SHP77 (cell line): ENCODE results near the gene IGFBP1.

Experiments used
- DNase-seq, 2 experiments: peaks; one replicate each; lab custom pipeline; 2025; lab: John Stamatoyannopoulos, UW

Gene IGFBP1

DNA sequence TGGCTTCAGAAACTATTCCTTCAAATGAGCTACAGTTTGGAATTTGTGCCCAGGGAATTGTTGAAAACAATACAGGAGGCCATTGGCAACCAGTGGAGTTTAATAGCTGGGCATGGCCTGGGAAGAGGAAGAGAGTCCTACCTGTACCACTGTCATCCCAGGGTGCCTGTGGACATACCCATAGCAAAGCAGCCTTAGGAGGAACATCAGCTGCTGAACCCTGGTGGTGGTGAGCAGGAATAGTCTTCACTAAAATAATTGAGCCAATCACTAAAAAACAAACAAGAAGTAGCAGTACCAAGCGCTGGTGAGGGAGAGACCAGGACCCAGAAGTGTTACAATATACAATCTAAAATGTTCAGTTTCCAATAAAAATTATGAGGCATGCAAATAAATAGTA is 14.5 kb downstream of the IGFBP1 start:
- DNase-seq: peak in 1 of 2 experiments; percentile 8

DNA sequence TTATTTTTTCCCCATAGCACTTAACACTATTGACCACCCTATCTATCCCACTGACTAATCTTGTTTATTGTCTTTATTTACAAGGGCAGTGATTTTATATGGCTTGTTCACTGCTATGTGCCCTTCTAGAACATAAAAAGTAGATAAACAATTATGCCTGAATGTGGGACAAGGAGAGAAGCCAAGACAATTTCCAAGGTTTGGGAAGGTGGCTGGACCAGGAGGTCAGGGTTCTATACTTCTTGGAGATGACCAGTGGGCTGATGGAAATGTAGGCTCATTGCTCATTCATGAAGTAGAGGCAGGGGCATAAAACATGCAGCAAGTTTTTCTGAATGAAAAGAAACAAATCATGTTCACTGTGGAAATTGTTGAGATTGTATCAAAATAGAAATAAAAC is 21.3 kb downstream of the IGFBP1 start:
- no peak for DNase-seq

- DNase-seq: no peak
Observed at GRCh38 chr7:45910855-45911254, 22.6 kb downstream of the IGFBP1 start.

- no peak for DNase-seq
Observed at GRCh38 chr7:45911311-45911710, 23.0 kb downstream of the IGFBP1 start.

DNA sequence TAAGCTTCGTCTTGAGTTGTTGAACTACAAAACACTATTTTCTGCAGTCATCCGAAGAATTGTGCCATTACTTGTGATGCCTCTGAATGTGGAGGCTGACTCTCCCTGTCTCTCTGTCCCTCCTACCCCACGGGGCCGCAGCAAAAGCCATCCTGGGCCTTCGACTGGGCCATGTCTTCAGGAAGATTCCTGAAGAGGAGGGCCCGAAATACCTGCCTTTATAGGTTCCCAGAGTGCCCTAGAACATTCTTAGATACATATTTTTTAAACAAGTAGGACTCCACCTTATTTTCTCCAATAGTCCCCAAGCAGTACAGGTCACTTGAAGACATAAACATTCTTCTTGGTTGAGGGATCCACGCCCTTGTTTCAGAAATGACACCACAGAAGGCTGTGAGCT is 24.7 kb downstream of the IGFBP1 start:
- no peak for DNase-seq

DNA sequence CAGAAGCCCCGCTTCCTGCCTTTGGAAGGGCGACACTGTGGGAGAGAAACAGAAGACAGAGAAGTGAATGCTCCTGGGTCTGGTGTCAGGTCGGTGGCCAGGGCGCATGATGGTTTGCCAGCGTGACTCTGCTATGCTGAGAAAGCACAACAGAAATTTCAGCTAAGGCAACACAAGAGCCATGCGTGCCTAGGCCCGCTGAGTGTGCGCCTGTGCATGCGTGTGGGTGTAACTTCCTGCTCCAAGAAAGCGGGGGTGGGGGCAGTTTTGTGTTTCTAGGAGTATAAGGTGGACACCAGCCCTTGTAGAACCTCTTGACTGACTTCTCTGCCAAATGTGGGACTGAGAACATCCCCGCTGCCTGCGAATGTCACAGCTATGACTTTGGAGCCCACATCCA is 26.6 kb downstream of the IGFBP1 start:
- DNase-seq: no peak

DNA sequence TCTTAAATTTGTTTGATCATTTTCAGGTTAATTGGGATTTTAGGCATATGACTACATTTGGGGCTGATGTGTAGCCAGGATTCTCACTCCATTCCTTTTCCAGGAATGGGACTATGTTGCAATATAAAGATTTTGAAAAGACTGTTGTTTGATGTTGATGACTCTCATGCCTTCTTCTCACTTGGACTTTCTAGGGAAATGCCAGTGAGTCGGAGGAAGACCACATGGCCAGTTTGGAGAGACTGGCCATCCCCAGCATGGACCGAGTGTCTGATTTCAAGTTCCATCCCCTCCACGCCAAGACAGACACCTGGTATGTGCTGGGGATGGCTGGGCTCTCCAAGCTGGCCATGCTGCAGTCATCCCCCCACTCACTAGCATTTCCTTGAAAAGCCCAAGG is 27.3 kb downstream of the IGFBP1 start:
- no peak for DNase-seq

DNA sequence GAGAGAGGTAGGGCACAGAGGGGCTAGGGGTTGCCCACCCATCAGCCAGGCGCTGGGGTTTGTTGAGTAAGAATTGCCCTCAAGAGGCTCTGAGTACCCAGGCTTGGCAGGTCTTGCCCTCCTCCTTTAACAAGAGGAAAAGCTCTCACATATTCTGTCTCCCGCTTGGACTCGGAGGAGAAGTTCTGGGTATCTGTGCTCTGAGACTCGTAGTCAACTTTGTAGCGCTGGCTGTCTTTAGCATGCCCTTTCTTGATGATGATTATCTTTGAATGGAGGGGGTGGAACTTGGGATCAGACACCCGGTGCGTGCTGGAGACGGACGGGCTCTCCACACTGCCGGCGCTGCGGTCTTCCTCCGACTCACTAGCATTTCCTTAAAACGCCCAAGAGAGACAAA is 28.8 kb downstream of the IGFBP1 start:
- no peak for DNase-seq

DNA sequence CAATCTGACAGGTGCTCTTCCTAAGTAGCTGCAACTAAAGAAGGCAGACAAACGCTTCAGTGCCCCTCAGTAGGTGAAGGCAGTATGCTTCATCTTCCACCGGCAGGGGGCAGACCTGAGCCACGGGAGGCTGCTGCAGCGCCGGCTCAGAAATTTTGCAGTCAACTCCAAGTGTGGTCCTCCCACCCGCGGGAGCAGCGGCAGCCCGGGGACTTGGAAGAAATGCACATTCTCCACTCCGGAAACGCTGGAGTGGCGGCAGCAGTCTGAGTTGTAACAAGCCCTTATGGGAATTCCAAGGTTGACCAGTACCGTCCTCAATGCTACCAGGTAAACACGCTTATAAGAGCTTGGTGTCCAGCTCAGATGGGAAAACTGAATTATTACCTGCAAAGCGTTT is 29.4 kb downstream of the IGFBP1 start:
- peak; percentile 42 to 69 for DNase-seq

DNA sequence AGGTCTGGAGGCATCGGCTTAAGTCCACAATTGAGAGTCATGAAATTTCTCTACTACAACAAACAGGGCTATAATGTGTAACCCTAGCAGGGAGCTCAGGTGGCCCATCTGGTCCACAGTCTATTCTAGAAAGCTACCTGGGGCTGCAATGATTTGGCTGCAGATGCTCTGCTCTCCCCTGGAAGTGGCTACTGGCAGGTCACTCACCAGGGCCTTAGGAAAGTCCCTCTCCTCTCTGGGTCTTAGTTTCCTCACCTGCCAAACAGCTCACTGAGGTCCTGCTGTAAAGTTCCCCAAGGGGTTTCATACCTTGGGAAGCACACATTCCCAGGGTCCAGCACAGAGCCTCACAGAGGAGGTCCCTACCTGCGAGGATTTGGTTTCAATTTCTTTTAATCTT is 30.3 kb downstream of the IGFBP1 start:
- no peak for DNase-seq

DNA sequence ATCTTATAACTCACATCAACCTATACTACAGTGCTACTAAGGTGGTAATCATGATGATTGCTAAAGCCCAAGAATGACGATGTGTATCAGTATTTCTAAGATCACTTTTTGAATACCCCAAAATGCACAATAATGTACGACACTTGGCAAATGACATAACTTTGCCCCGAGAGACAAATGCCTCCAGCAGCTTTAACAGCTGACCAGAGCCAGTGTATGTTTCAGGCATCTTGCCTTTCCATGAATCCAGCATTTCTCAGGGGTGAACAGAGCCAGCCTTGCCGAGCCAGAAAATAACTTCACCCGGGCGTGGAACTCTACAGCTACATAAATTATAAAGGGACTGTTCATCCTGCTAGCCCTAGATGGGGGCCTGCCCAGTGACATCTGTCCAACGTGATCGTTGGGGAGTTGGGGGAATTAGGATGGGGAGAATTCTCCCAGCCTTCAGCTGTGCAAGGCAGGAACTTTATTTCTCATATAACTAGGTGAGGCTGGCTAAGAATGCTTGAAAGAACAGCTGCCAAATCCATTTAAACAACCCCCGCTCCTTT is 31.0 kb downstream of the IGFBP1 start:
- no peak for DNase-seq

- no peak for DNase-seq
Observed at GRCh38 chr7:45919993-45920459, 31.7 kb downstream of the IGFBP1 start.

DNA sequence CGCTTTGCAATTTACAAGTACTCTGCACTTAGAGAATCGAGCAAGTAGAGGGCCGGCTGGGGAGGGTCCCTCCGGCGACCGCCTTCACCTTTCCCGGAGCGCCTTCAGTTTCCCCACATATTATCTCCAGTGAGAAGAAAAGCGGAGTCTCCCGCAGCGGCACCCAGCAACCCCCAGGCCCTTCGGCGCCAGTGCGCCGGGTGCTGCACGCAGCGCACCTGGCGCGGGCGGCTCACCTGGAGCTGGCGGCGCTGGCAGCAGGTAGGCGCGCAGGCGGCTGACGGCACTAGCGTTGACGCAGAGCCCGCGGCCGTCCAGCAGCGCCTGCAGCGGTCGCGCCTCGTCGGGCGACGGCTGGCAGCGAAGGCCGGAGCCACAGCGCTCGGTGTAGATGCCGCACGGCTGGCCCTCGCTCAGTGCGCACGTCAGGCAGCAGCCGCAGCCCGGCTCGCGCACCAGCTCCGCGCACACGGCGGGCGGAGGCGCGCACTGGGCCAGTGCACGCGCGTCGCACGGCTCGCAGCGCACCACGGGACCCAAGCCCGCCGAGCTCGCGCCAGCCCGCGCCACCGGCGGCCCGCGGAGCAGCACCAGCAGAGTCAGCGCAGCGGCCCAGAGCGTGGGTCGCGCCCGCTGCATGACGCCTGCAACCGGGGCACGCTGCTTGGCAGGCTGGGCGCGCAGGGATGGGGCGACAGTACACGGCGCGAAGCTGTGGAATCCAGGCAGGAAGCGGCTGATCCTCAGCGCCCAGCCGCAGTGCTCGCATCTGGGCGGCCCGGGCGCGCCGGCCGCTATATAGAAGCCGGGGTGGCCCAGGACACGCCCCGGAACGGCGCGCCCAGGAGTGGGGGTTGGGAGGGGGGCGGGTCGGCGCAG is 32.5 kb downstream of the IGFBP1 start, which contains the start of gene IGFBP3:
TSS of gene IGFBP3 (minus strand) at position 771 of the 879 bp plus-strand sequence. CDS start at position 639, 132 bp downstream.
- DNase-seq: no peak

- DNase-seq: no peak
Observed at GRCh38 chr7:45921381-45921698, 33.1 kb downstream of the IGFBP1 start.

GRCh38 chr7:45921699-45922519 is 33.6 kb downstream of the IGFBP1 start:
- DNase-seq: peak; percentile 7 to 15

DNA sequence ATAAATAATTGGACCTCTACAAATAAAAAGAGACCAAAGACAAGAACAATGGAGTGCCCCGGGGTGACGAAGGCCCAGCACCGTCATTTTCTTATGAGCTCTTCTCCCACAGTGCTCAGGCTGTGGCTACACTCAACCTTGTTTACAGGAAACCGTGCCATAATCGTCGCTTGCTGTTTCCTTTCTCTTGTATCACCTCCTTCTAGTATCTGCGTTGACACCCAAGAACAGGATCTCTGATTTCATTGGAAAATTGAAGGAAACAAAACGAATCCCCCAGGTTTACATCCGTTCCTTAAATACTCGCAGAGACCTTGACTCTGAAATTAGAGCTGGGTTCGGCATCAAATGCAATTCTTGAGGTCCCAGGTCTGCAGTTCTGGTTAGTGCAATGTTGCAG is 34.5 kb downstream of the IGFBP1 start:
- no peak for DNase-seq

DNA sequence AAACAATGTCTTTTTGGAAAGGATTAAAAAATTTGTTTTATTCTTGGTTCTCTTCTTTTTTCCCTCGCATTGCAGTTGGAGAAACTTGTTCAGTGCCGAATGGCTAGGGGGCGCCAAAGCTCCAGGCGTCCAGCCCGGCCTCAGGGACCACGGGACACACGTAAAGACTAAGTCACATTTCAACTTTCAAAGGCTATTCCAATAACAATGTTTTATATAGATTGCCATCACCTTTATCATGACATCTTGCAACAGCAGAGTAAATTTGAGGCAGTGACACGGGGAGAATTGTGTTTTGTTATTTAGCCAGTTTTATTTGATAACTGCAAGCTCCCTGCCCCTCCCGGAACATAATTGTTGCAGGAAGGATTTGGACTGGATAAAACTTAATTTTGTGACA is 35.0 kb downstream of the IGFBP1 start:
- DNase-seq: peak; percentile 54 to 55

DNA sequence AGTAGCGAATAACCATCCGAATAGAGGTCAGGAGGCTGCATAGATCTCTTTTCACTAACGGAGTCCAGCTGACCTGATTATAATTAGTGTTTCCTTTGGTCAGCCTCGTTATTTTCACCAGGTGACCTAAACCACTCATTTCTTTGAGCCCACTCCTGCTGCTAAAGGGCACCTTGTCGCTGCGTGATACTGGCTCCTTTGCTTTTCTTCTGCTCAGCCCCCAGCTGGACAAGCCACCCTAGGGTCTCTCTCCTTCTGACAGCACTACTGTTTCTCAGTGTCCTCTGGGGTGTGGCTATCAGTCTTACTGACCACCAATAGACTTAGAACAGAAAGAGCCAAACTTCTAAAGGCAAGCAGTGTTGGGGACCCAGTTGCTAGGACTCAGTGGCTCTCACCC is 35.5 kb downstream of the IGFBP1 start:
- no peak for DNase-seq

GRCh38 chr7:45924283-45924682 is 36.0 kb downstream of the IGFBP1 start:
- DNase-seq: no peak

DNA sequence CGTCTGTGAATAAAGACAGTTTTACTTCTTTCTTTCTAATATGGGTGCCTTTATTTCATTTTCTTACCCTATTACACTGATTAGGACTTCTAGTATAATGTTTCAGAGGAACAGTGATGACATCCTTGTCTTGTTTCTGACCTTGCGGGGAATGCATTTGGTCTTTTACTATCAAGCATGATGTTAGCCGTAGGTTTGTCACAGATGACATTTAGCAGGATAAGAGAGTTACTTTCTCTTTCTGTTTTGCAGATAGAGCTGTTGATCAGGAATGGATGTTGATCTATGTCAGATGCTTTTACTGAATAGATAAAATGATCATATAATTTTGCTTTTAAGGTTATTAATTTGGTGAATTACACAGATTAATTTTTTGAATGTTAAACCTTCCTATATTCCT is 39.4 kb downstream of the IGFBP1 start:
- no peak for DNase-seq

DNA sequence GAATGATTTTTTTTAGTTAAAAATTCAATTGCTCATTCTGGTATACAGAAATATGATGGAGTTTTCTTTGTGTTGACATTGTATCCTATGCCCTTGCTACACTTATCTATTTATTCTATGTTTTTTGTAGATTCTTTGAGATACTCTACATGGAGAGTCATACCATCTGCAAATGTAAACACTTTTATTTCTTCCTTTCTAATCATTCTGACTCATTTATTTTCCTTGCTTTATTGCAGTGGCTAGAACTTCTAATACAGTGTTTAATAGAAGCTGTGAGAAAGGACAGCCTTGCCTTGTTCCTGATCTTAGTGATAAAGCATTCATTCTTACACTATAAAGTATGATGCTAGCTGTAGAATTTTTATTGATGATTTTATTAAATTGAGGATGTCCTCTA is 42.7 kb downstream of the IGFBP1 start:
- DNase-seq: no peak

DNA sequence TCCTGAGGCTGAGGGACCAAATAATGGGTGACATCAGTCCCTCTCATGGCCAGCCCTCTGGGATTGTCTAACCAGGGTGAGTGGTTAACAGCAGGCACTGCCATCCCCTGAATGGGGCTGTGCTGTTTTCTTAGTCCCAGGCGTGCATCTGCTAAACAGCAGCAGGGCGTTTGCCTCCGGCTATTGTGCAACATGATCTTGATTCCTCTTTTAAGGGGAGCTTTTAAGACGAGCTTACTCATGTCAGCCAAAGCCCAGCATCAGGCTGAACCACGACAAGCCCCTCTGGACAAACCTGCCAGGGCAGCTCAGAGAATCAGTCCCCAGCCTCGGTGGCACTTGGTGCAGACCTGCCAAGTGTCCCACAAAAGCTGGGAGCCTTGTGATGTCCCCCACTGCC is 49.0 kb downstream of the IGFBP1 start:
- no peak for DNase-seq

- no peak for DNase-seq
Observed at GRCh38 chr7:45937862-45938261, 49.6 kb downstream of the IGFBP1 start.
